NOMO-1 (cell line): ENCODE data around the gene KRTAP4-9.
"Not testable (repeated sequence)": the region's sequence is repeated elsewhere in the genome, so short reads cannot be mapped to it uniquely, and the experiment has no call there.

ENCODE experiments used
- DNase-seq, 2 experiments: peaks; one replicate each; lab custom pipeline; 2025; ENCODE audit not compliant: unreplicated experiment in 2 of 2; lab: John Stamatoyannopoulos, UW

Gene KRTAP4-9

DNA sequence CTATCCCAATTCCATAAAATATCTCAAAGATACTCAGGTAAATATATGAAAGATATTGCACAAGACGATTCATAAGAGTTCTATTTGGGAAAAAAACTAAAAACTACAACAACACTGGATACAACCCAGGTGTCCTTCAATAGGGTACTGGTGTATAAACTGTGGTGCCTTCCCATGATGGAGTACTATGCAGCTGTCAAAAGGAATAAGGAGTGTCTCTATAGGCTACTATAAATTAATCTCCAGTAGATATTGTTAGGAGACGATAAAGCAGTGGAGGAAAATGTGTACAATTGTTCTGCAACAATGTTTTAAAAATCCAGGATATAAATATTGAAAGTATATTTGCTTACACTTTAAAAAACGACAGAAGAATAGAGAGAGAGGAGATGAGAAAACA lies 21.2 kb downstream of the KRTAP4-9 start:
- no peak for DNase-seq

GRCh38 chr17:41127371-41127770 lies 22.2 kb downstream of the KRTAP4-9 start:
- DNase-seq = no peak

DNA sequence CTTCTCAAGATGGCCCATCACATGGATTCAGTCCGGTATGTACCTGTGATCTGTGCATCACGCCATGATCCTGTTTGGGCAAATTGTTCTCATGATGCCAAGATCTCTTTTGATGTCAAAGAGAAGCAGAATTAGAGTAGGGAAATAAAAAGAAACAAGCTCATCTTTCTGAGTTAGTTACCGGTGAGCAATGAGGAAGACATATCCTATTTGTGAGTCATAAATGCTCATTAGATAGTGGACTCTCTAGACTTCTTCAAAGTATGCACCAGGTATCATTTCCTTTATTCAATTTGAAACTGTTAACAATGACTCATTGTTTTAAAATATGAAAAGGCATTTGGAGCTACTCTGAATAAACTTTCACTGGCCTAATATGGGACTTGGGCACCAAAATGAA lies 26.8 kb downstream of the KRTAP4-9 start:
- peak in 1 of 2 experiments; percentile 51 for DNase-seq

GRCh38 chr17:41133880-41134735 lies 28.9 kb downstream of the KRTAP4-9 start:
- DNase-seq = no peak

GRCh38 chr17:41139865-41140264 lies 34.7 kb downstream of the KRTAP4-9 start:
- not testable (repeated sequence) for DNase-seq

DNA sequence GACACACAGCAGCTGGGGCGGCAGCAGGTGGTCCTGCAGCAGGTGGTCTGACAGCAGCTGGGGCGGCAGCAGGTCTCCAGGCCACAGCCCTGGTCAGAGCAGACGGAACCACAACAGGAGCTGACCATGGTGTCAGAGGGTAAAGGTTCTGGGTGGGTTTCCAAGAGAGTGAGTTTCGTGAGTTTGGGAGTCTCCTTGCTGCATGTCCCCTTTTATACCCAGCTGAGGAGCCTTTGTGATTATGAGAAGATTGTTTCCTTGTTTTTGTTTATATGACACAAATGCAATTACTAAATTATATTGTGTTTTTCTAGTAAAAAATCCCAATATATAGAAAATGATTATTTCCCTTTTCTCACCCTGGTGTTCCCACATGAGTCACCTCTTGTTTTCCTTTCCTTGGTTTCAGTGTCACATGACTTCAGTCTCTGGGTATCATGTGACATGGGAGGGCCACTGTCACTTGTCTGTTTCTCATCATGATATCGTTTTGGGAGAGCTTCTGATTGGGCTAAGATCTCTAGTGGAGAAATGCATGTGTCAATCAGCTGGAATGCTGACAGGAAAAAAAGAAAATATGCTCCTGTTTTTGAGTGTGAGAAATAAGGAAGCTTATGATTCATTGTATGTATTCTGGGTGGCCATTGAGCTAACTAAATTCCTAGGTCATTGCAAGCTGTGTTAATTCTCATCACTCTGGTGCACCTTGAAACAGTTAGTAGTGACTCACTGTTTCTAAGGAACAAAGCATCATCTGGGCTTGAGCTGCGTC lies 35.4 kb downstream of the KRTAP4-9 start, which contains the start of gene KRTAP4-6:
Gene KRTAP4-6 (minus strand): TSS at position 185 of the 772 bp plus-strand sequence. CDS start 57 bp downstream, at position 128.
- DNase-seq = no peak

GRCh38 chr17:41141361-41141760 lies 36.2 kb downstream of the KRTAP4-9 start:
- DNase-seq = no peak

- no peak for DNase-seq
Observed at GRCh38 chr17:41144846-41145245, 39.7 kb downstream of the KRTAP4-9 start.

DNA sequence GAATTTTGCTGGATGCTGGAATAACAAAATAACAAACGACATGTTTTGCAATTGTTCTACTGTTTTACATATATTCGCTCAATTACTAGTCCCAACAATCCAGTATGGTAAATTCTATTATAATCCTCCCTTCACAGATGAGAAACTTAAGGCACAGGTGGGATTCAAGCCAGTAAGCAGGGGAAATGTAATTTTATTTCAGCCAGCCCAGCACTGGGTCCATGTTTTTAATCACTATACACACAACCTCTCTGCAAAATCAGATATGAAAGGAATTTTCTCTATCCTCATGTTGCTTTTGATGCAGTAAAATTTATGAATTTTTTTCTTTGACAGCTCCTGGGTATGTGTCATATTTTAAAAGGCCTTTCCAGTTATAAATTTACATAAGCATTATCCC lies 40.1 kb downstream of the KRTAP4-9 start:
- no peak for DNase-seq

DNA sequence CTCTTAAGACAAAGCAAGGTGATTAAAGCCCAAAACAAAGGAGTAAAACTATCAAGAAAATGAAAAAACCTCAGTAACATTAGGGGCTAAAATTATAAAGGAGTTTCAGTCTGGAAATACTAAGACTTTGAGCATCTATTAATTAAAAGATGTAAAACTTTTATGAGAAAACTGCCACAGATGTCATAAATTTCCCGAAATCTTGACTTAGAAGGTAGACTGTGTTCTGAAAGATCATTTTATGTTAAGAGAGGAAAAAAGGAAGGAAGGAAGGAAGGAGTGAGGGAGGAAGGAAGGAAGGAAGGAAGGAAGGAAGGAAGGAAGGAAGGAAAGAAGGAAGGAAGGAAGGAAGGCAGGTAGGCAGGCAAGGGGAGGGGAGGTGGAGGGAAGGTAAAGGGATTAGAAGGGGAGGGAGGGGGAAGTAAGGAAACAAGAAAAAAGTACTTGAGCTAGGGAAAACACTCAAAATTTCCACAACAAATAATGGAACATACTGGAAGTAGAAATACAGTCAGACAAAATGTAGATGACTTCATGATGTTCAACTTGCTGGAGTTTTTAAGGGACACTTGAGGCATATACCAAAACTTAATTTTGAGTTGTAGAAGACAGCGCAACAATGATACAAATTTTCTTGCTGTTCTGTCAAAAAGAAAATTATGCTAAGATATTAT lies 42.5 kb downstream of the KRTAP4-9 start:
- DNase-seq = no peak

DNA sequence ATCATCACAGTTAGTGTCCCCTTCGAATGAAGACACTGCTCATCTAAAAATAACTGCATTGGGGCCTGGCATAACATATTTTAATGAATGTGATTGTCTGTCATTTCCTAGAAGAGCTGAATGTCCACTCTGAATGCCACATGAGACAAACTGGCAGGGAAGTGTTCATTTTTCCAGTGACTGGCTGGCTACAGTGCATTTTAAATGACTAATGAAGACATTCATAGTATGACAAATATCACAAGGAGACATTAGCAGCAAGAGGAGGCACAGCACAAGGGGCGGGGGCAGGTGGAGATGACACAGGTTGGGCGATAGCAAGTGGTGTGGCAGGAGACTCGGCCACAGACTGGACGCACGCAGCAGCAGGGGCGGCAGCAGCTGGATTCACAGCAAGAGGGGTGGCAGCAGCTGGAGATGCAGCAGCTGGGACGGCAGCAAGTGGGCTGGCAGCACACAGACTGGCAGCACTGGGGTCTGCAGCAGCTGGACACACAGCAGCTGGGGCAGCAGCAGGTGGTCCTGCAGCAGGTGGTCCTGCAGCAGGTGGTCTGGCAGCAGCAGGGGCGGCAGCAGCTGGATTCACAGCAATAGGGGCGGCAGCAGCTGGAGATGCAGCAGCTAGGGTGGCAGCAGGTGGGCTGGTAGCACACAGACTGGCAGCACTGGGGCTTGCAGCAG lies 43.9 kb downstream of the KRTAP4-9 start:
- DNase-seq = not testable (repeated sequence)

DNA sequence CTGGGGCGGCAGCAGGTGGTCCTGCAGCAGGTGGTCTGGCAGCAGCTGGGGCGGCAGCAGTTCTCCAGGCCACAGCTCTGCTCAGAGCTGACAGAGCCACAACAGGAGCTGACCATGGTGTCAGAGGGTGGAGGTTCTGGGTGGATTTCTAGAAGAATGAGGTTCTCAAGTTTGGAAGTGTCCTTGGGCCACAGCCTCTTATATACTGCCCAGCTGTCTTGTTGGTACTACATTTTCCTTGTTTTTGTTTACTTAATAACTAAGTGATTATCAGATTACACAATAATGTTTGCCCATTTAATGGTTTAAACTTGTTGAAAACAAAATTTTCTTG lies 44.4 kb downstream of the KRTAP4-9 start, which contains the start of gene KRTAP4-5:
Gene KRTAP4-5 (minus strand): TSS at position 174 of the 334 bp plus-strand sequence. CDS start 58 bp downstream, at position 116.
- DNase-seq = no peak

DNA sequence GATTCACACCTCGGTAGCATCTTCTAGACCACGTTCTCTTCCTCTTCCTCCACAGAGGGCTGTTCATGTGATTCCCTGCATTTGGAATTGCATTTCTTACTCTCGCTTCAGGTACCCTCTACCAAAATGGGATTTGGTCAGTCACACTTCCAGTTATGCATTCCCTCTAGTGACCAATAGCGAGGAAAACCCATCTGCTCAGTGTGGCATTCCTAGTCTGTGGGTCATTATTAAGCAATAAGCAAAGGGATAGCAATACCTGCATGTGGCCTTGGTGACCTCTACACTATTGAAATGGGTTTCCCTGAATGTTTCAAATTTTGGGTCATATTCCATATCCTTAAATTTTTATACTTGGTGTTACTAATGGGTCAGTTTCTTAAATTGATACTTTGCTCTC lies 44.8 kb downstream of the KRTAP4-9 start:
- no peak for DNase-seq

- no peak for DNase-seq
Observed at GRCh38 chr17:41151525-41151924, 46.3 kb downstream of the KRTAP4-9 start.

DNA sequence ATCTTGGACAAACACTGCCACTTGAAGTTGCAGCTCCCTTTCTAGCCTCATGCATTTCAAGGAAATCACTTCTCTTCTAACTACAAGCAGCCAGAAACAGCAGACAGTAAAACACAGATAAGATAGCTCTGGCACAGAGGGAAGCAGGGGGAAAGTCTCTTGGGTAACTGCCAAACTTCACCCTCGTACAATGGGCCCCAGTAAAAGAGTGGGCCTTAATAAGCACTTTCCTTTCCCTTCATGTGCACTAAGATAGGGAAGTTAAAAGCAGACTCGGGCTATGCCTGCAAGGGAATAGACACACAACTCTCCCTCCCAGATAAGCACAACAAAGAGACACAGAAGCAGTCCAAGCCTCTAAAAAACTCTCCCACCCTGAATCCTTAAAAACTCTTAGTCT lies 48.7 kb downstream of the KRTAP4-9 start:
- DNase-seq = no peak
